IPS DF 6.9 (cell line): Measurements from ENCODE around the gene CACNA1G.

Experiments used
- DNase-seq: peaks from one replicate; pipeline ENCODE4 v3.0.0-alpha.2; 2013; ENCODE audit warnings: low read depth, low spot score
- H3K27ac ChIP-seq: one replicate; pipeline ENCODE4 v1.5.1; 2013; ENCODE audit warnings: low read length, control low read depth
- H3K27me3 ChIP-seq: 2 replicates; pipeline ENCODE4 v1.6.1; 2013; ENCODE audit warnings: mild to moderate bottlenecking, low read length; ENCODE audit not compliant: control insufficient read depth, insufficient read depth
- H3K36me3 ChIP-seq: 2 replicates; pipeline ENCODE4 v1.6.1; 2013; ENCODE audit warnings: low read length; ENCODE audit not compliant: control insufficient read depth, insufficient read depth
- H3K4me1 ChIP-seq: 2 replicates; pipeline ENCODE4 v1.6.1; 2013; ENCODE audit warnings: low read length; ENCODE audit not compliant: control insufficient read depth, insufficient read depth
- H3K4me3 ChIP-seq: 2 replicates; pipeline ENCODE4 v1.5.1; 2013; ENCODE audit warnings: mild to moderate bottlenecking, low read length
- H3K9me3 ChIP-seq: 2 replicates; pipeline ENCODE4 v1.6.1; 2013; ENCODE audit warnings: low read length, inconsistent platforms; ENCODE audit not compliant: control insufficient read depth, insufficient read depth
- WGBS: extraction: QIAGEN DNeasy Blood & Tissue Kit; methylation state at CpG from one replicate; pipeline ENCODE4 v1.1.7; 2013; ENCODE audit warnings: mixed read lengths, missing lambda C conversion rate; ENCODE audit not compliant: insufficient read length, insufficient coverage; 5-methylcytosine and 5-hydroxymethylcytosine counted together

The CACNA1G gene

GRCh38 chr17:50558581-50558940 is 2.0 kb upstream of the CACNA1G start:
- Histone ChIP-seq H3K36me3 (no peaks in the 10 kb centered on the region), H3K4me1 (peaks cover 2% of the 10 kb centered on the region), H3K4me3 (no peak overlapping the region; the same call in 1 of the 2 replicates), H3K27me3 (peaks cover 28% of the 10 kb centered on the region), H3K27ac (no peak overlapping the region), H3K9me3 (no peaks in the 10 kb centered on the region)
- no peak for DNase-seq
- no CpG with 5 or more reads among the region's 18 CpGs for WGBS

GRCh38 chr17:50558941-50559614 is 1.4 kb upstream of the CACNA1G start:
- H3K27me3 ChIP-seq, result peaks cover 33% of the 10 kb centered on the region
- no peaks in the 10 kb centered on the region for H3K36me3 ChIP-seq
- H3K27ac ChIP-seq, result no peak overlapping the region
- H3K9me3 ChIP-seq, result no peaks in the 10 kb centered on the region
- peak overlapping the region; percentile 58; the same call in 1 of the 2 replicates for H3K4me3 ChIP-seq
- WGBS, result no CpG with 5 or more reads among the region's 55 CpGs
- no peak for DNase-seq
- H3K4me1 ChIP-seq, result peaks cover 2% of the 10 kb centered on the region

GRCh38 chr17:50559674-50560184 is 786 bp upstream of the CACNA1G start:
- Histone ChIP-seq H3K4me1 (peaks cover 2% of the 10 kb centered on the region), H3K4me3 (peak overlapping the region; percentile 58; the same call in 1 of the 2 replicates), H3K27ac (no peak overlapping the region), H3K36me3 (no peaks in the 10 kb centered on the region), H3K27me3 (peaks cover 38% of the 10 kb centered on the region), H3K9me3 (no peaks in the 10 kb centered on the region)
- no CpG with 5 or more reads among the region's 27 CpGs for WGBS
- peak; percentile 84 for DNase-seq

- H3K36me3 ChIP-seq, result no peaks in the 10 kb centered on the region
- DNase-seq, result no peak
- H3K9me3 ChIP-seq, result no peaks in the 10 kb centered on the region
- H3K27ac ChIP-seq, result no peak overlapping the region
- WGBS, result no CpG with 5 or more reads among the region's 88 CpGs
- peak overlapping the region; percentile 53 for H3K4me3 ChIP-seq
- H3K4me1 ChIP-seq, result peaks cover 3% of the 10 kb centered on the region
- peaks cover 46% of the 10 kb centered on the region for H3K27me3 ChIP-seq
These were observed 623 bp downstream of the CACNA1G start for GRCh38 chr17:50560931-50561745.

- Histone ChIP-seq H3K4me1 (peaks cover 3% of the 10 kb centered on the region), H3K36me3 (no peaks in the 10 kb centered on the region), H3K9me3 (no peaks in the 10 kb centered on the region), H3K27ac (no peak overlapping the region), H3K4me3 (peak overlapping the region; percentile 53; the same call in 1 of the 2 replicates), H3K27me3 (peaks cover 51% of the 10 kb centered on the region)
- no CpG with 5 or more reads among the region's 27 CpGs for WGBS
- DNase-seq, result no peak
These were observed 1.2 kb downstream of the CACNA1G start for GRCh38 chr17:50561746-50562141.

GRCh38 chr17:50562242-50563091 is 2.0 kb downstream of the CACNA1G start:
- peak overlapping the region; percentile 9; the same call in 1 of the 2 replicates for H3K4me3 ChIP-seq
- H3K9me3 ChIP-seq, result no peaks in the 10 kb centered on the region
- WGBS, result no CpG with 5 or more reads among the region's 22 CpGs
- H3K27ac ChIP-seq, result no peak overlapping the region
- no peak for DNase-seq
- H3K4me1 ChIP-seq, result peaks cover 3% of the 10 kb centered on the region
- H3K27me3 ChIP-seq, result peaks cover 53% of the 10 kb centered on the region
- no peaks in the 10 kb centered on the region for H3K36me3 ChIP-seq

- Histone ChIP-seq H3K27ac (no peak overlapping the region), H3K9me3 (no peaks in the 10 kb centered on the region), H3K4me1 (peaks cover 3% of the 10 kb centered on the region), H3K36me3 (no peaks in the 10 kb centered on the region), H3K4me3 (no peak overlapping the region), H3K27me3 (peaks cover 50% of the 10 kb centered on the region)
- DNase-seq, result no peak
- no CpG with 5 or more reads among the region's 4 CpGs for WGBS
These were observed 2.6 kb downstream of the CACNA1G start for GRCh38 chr17:50563092-50563511.

- no peak overlapping the region for H3K4me3 ChIP-seq
- no CpG with 5 or more reads among the region's 19 CpGs for WGBS
- H3K27me3 ChIP-seq, result peaks cover 43% of the 10 kb centered on the region
- no peak for DNase-seq
- H3K9me3 ChIP-seq, result no peaks in the 10 kb centered on the region
- no peaks in the 10 kb centered on the region for H3K36me3 ChIP-seq
- H3K27ac ChIP-seq, result no peak overlapping the region
- H3K4me1 ChIP-seq, result 0 out of 2 replicates have a peak, but pooled peaks cover 1% of the 10 kb centered on the region
These were observed 4.4 kb downstream of the CACNA1G start for GRCh38 chr17:50564916-50565315.

GRCh38 chr17:50565402-50566350 is 5.2 kb downstream of the CACNA1G start:
- no peak for DNase-seq
- WGBS, result no CpG with 5 or more reads among the region's 10 CpGs

More at GRCh38 chr17:50565402-50566350, 5.2 kb downstream of the CACNA1G start:
- 0 out of 2 replicates have a peak, but pooled peaks cover 4% of the 10 kb centered on the region for H3K4me1 ChIP-seq
- no peaks in the 10 kb centered on the region for H3K9me3 ChIP-seq
- peaks cover 43% of the 10 kb centered on the region for H3K27me3 ChIP-seq
- no peaks in the 10 kb centered on the region for H3K36me3 ChIP-seq
- no peak overlapping the region for H3K4me3 ChIP-seq
- no peak overlapping the region for H3K27ac ChIP-seq
